ENCODE measurements around the gene L3MBTL3. TPM values are rescaled to one million over a fixed set of nuclear protein-coding genes. Genes with fewer than 3 reads are reported as not detected.

Gene L3MBTL3
- polyA plus RNA-seq, 1 of the 3 experiments (the other 2 are of a cell fraction) = 12.6 TPM

DNA sequence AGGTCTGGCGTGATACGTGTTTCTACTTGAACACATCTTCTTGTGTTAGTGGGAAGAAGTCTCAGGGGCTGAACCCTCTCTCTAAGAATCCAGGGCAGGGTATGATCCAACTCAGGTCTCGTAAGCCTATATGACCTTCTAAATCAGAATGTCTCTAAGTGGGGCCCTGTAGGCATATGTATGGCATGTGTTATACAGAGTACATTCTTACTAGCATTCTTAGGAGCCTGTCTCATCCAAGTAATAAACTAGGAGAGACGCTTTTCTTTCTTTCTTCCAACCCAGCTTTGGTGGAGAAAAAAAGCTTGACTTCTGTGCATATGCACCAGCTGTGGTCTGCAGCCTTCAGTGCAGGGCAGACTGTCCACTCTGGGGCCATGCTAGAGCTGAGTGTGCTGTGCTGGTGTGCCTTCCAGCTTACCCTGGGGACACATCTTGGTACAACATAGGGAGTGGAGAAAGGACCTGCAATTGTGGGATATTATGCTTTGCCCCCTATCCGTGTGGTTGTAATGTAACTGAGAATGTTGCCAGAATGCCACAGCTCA is 47.3 kb downstream of the L3MBTL3 start:
- Histone ChIP-seq H3F3A (replicated peaks; ENCODE audit: insufficient read depth) (peaks cover 11% of the 10 kb centered on the region), H3K27ac (ENCODE audit: low read depth in 2 of 2, low read length in 1 of 2) (no peak overlapping the region), H3K9me2 (no peaks in the 10 kb centered on the region), H4K20me1 (ENCODE audit: insufficient read depth) (no peaks in the 10 kb centered on the region), H2AFZ (ENCODE audit: low read depth) (no peak overlapping the region), H3K36me3 (replicated peaks in 1 of 2; ENCODE audit: control insufficient read depth in 1 of 2, insufficient read depth in 2 of 2, low read length in 1 of 2) (peaks cover 11 to 51% of the 10 kb centered on the region in 2 experiments), H3K79me2 (ENCODE audit: insufficient read depth) (no peaks in the 10 kb centered on the region), H3K27me3 (ENCODE audit: insufficient read depth) (no peaks in the 10 kb centered on the region), H3K9ac (no peak overlapping the region), H3K4me3 (ENCODE audit: low read depth in 2 of 2, low read length in 1 of 2) (no peak overlapping the region), H3K9me3 (no peaks in the 10 kb centered on the region), H3K4me2 (no peak overlapping the region), H3K4me1 (ENCODE audit: control insufficient read depth in 1 of 2, insufficient read depth in 2 of 2, low read depth in 1 of 2, low read length in 1 of 2) (peaks cover 0 to 5% of the 10 kb centered on the region in 2 experiments; a peak in 2 of 4 replicates)
- ChIA-PET CTCF (no interaction called here), POLR2A (no interaction called here)
- TF ChIP-seq RAD21 (IDR thresholded peaks at IDR 0.05; ENCODE audit: low read length) = no peak
- TF ChIP-seq MEF2A (IDR thresholded peaks at IDR 0.05; ENCODE audit: borderline replicate concordance, low read depth) = no peak
- TF ChIP-seq FOSL2 (IDR thresholded peaks at IDR 0.05; ENCODE audit: borderline replicate concordance, low read depth) = no peak
- no peak for TF ChIP-seq EP300 (IDR thresholded peaks at IDR 0.05; ENCODE audit: borderline replicate concordance in 1 of 2, low read depth in 1 of 2, low read length in 1 of 2)
- no peak for TF ChIP-seq TEAD4 (IDR thresholded peaks at IDR 0.05; ENCODE audit: borderline replicate concordance, insufficient read depth)
- TF ChIP-seq, protein P1, sequence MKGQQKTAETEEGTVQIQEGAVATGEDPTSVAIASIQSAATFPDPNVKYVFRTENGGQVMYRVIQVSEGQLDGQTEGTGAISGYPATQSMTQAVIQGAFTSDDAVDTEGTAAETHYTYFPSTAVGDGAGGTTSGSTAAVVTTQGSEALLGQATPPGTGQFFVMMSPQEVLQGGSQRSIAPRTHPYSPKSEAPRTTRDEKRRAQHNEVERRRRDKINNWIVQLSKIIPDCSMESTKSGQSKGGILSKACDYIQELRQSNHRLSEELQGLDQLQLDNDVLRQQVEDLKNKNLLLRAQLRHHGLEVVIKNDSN (IDR thresholded peaks at IDR 0.05; ENCODE audit: borderline replicate concordance, low read depth) = no peak
- no peak for TF ChIP-seq TCF12 (IDR thresholded peaks at IDR 0.05)
- 89% methylated on average over 5 of the region's 5 CpGs for WGBS (ENCODE audit: low lambda C conversion rate)
- no peak for DNase-seq

DNA sequence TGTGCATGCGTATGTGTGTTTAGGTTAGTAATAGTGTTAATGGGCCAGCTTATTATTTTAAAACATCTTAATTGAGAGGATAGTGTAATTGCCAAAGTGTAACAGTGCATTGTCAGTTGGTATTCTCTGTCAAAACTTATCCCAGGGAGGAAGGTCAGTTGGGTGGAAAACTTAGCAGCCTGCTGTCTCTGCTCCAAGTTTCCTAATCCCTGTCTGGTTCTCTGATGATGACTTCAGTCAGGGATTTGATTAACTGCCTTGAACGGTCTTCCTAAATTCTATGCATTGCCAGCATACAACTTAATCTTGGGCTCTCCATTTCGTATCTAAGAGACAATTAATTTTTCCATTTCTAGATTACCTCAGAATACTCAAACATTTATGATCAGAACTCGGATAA is 51.1 kb downstream of the L3MBTL3 start:
- CTCF ChIA-PET = no interaction called here

DNA sequence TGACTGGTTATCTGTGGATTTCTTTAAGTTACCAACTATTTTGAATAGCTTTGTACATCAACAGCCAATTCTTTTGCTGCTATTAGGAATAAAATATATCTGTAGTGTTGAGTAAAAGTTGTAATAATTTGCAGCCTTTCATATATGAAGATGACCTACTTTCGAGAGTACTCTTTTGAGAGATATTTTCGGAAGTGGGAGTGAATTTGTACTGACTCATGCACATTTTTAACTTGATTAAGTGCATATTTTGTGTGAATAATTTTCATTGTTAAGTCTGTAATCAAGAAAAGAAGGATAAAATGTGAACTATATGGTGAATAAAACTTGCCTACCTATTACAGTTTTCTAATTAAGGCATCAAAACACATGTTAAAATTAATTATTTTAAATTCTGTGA is 51.9 kb downstream of the L3MBTL3 start:
- Histone ChIP-seq H3K4me1 (ENCODE audit: control insufficient read depth in 1 of 2, insufficient read depth in 2 of 2, low read depth in 1 of 2, low read length in 1 of 2) (peaks cover 0 to 5% of the 10 kb centered on the region in 2 experiments; a peak in 2 of 4 replicates), H3K9me2 (no peaks in the 10 kb centered on the region), H4K20me1 (ENCODE audit: insufficient read depth) (no peaks in the 10 kb centered on the region), H3F3A (replicated peaks; ENCODE audit: insufficient read depth) (peaks cover 11% of the 10 kb centered on the region), H3K9ac (no peak overlapping the region), H3K36me3 (replicated peaks in 1 of 2; ENCODE audit: control insufficient read depth in 1 of 2, insufficient read depth in 2 of 2, low read length in 1 of 2) (peaks cover 17 to 55% of the 10 kb centered on the region in 2 experiments), H2AFZ (ENCODE audit: low read depth) (no peak overlapping the region; the same call in 1 of the 2 replicates), H3K4me2 (peak overlapping the region; percentile 30; the same call in 1 of the 2 replicates), H3K27me3 (ENCODE audit: insufficient read depth) (no peaks in the 10 kb centered on the region), H3K9me3 (no peaks in the 10 kb centered on the region), H3K4me3 (ENCODE audit: low read depth in 2 of 2, low read length in 1 of 2) (no peak overlapping the region), H3K27ac (ENCODE audit: low read depth in 2 of 2, low read length in 1 of 2) (peak overlapping the region in 1 of 2 experiments; percentile 34; a peak in 1 of 4 replicates), H3K79me2 (ENCODE audit: insufficient read depth) (no peaks in the 10 kb centered on the region)
- 32% methylated on average over 2 of the region's 2 CpGs for WGBS (ENCODE audit: low lambda C conversion rate)
- POLR2A ChIA-PET = no interaction called here
- TF ChIP-seq EZH2phosphoT487 (IDR thresholded peaks at IDR 0.05; ENCODE audit: borderline replicate concordance, low read depth) (no peak), EP300 (IDR thresholded peaks at IDR 0.05; ENCODE audit: borderline replicate concordance in 1 of 2, low read depth in 1 of 2, low read length in 1 of 2) (no peak), USF2 (IDR thresholded peaks at IDR 0.05; ENCODE audit: borderline replicate concordance, low read depth, low read length) (no peak)
- CTCF ChIA-PET = no interaction called here
- no peak for DNase-seq

More for the DNA sequence above, 51.1 kb downstream of the L3MBTL3 start:
- Histone ChIP-seq H3K9me2 (no peaks in the 10 kb centered on the region), H3K36me3 (replicated peaks in 1 of 2; ENCODE audit: control insufficient read depth in 1 of 2, insufficient read depth in 2 of 2, low read length in 1 of 2) (peaks cover 17 to 53% of the 10 kb centered on the region in 2 experiments), H3K27me3 (ENCODE audit: insufficient read depth) (no peaks in the 10 kb centered on the region), H3K79me2 (ENCODE audit: insufficient read depth) (no peaks in the 10 kb centered on the region), H3F3A (replicated peaks; ENCODE audit: insufficient read depth) (peaks cover 11% of the 10 kb centered on the region), H3K27ac (ENCODE audit: low read depth in 2 of 2, low read length in 1 of 2) (no peak overlapping the region; a peak in 1 of 4 replicates), H2AFZ (ENCODE audit: low read depth) (no peak overlapping the region), H3K4me3 (ENCODE audit: low read depth in 2 of 2, low read length in 1 of 2) (no peak overlapping the region), H3K4me2 (no peak overlapping the region), H4K20me1 (ENCODE audit: insufficient read depth) (no peaks in the 10 kb centered on the region), H3K4me1 (ENCODE audit: control insufficient read depth in 1 of 2, insufficient read depth in 2 of 2, low read depth in 1 of 2, low read length in 1 of 2) (peaks cover 0 to 5% of the 10 kb centered on the region in 2 experiments; a peak in 2 of 4 replicates), H3K9ac (no peak overlapping the region), H3K9me3 (no peaks in the 10 kb centered on the region)
- POLR2A ChIA-PET = no interaction called here
- DNase-seq = no peak
- 64% methylated on average over 4 of the region's 4 CpGs for WGBS (ENCODE audit: low lambda C conversion rate)
- TF ChIP-seq CHD2 (IDR thresholded peaks at IDR 0.05; ENCODE audit: low read length, partially characterized antibody) (no peak), FOXM1 (IDR thresholded peaks at IDR 0.05; ENCODE audit: low read depth) (no peak), NRF1 (IDR thresholded peaks at IDR 0.05; ENCODE audit: low read depth, low read length) (no peak), POLR2AphosphoS5 (IDR thresholded peaks at IDR 0.05; ENCODE audit: low read depth, low read length) (no peak), RXRA (IDR thresholded peaks at IDR 0.05; ENCODE audit: borderline replicate concordance, low read depth) (no peak)

All from SK-N-SH (cell line).